ENCODE data around the gene KLF15. TPM values are rescaled to one million over a fixed set of nuclear protein-coding genes. Genes with fewer than 3 reads are reported as not detected.
A peak's percentile ranks its signal among the peaks of the same experiment; 100 is the strongest.

The KLF15 gene
- total and polyA plus RNA-seq, 2 of the 8 experiments (the other 6 are each of a cell fraction or from before 2014, with no cell fraction given), result 15.7 to 19.5 TPM

- Histone ChIP-seq H2AK5ac (ENCODE audit: low read depth, low read length) (no peak overlapping the region), H3K14ac (ENCODE audit: insufficient read length) (no peak overlapping the region), H4K5ac (ENCODE audit: insufficient read length, low read depth, low read length) (no peak overlapping the region), H4K20me1 (replicated peaks in 1 of 2; ENCODE audit: control insufficient read depth in 1 of 2, insufficient read depth in 2 of 2, low read length in 2 of 2) (no peaks in the 10 kb centered on the region), H3K56ac (replicated peaks; ENCODE audit: insufficient read length, low read depth, low read length) (no peak overlapping the region), H3K27me3 (replicated peaks in 1 of 4; ENCODE audit: control insufficient read depth in 3 of 4, extremely low read depth in 1 of 4, insufficient read depth in 3 of 4, low read length in 3 of 4) (no peaks in the 10 kb centered on the region), H2BK120ac (replicated peaks; ENCODE audit: low read depth, low read length) (no peak overlapping the region), H3K4me3 (ENCODE audit: extremely low read depth in 1 of 4, insufficient read depth in 2 of 4, low read depth in 3 of 4, low read length in 4 of 4) (no peak overlapping the region), H2AFZ (ENCODE audit: low read length) (no peak overlapping the region), H3K18ac (ENCODE audit: extremely low read depth, low read length) (peak overlapping the region; percentile 60; the same call in 1 of the 2 replicates), H3K9ac (replicated peaks in 1 of 4; ENCODE audit: extremely low read depth in 1 of 4, low read depth in 3 of 4, low read length in 3 of 4) (no peak overlapping the region), H2BK15ac (ENCODE audit: low read length) (peak overlapping the region; percentile 99), H3K4me2 (ENCODE audit: insufficient read depth in 1 of 2, low read depth in 2 of 2, low read length in 2 of 2) (no peak overlapping the region), H2BK12ac (ENCODE audit: low read depth, low read length) (peak overlapping the region; percentile 60; the same call in 1 of the 2 replicates), H3K23me2 (ENCODE audit: low read depth, low read length) (no peaks in the 10 kb centered on the region), H4K91ac (replicated peaks; ENCODE audit: insufficient read length, low read length) (no peak overlapping the region), H2BK20ac (ENCODE audit: low read length) (no peak overlapping the region), H3K23ac (ENCODE audit: insufficient read length) (no peak overlapping the region), H3K27ac (ENCODE audit: low read depth, low read length) (no peak overlapping the region), H3K79me1 (ENCODE audit: low read depth, low read length) (no peaks in the 10 kb centered on the region), H2BK5ac (ENCODE audit: low read depth, low read length) (no peak overlapping the region), H4K8ac (ENCODE audit: extremely low read depth, insufficient read depth, low read length) (no peak overlapping the region), H3K9me3 (ENCODE audit: insufficient read depth in 2 of 2, low read depth in 1 of 2, low read length in 1 of 2) (no peaks in the 10 kb centered on the region), H3K79me2 (ENCODE audit: control insufficient read depth in 1 of 2, insufficient read depth in 2 of 2, low read length in 2 of 2) (no peaks in the 10 kb centered on the region), H3K4ac (replicated peaks; ENCODE audit: insufficient read length, low read depth, low read length) (no peak overlapping the region), H3K4me1 (replicated peaks in 1 of 4; ENCODE audit: control insufficient read depth in 3 of 4, insufficient read depth in 4 of 4, low read length in 3 of 4) (peaks cover 0 to 17% (median 8%) of the 10 kb centered on the region in 4 experiments), H3K36me3 (ENCODE audit: control insufficient read depth in 2 of 4, insufficient read depth in 4 of 4, low read length in 3 of 4) (no peaks in the 10 kb centered on the region; a peak in 1 of 8 replicates)
- CTCF ChIA-PET (ENCODE audit: partially characterized antibody), result interaction anchor here (0.7 to 2.6 kb wide), 13 partner anchors 10 to 240 kb away, joined by 3 to 14 read pairs (median 4); no protein-coding TSS in a partner anchor
- peak; percentile 63 to 72 for TF ChIP-seq RAD21 (IDR thresholded peaks at IDR 0.05 in 1 of 2, conservative IDR thresholded peaks at IDR 0.05 in 1 of 2; ENCODE audit: low read depth in 2 of 2, low read length in 2 of 2)
- peak in 2 of 3 experiments; percentile 32 to 60; a peak in 3 of 4 replicates for TF ChIP-seq CTCF (IDR thresholded peaks at IDR 0.05; ENCODE audit: control extremely low read depth in 1 of 3, insufficient read depth in 1 of 3, low read depth in 1 of 3, low read length in 3 of 3)
- no peak for TF ChIP-seq KDM5A (IDR thresholded peaks at IDR 0.05; ENCODE audit: low read length)
- DNase-seq (ENCODE audit: low read depth in 1 of 2, low spot score in 2 of 2), result no peak
- WGBS, 2 experiments (ENCODE audit: extremely low coverage in 1 of 2, insufficient coverage in 1 of 2, insufficient read length in 1 of 2, insufficient replicate concordance in 2 of 2, low coverage in 1 of 2, low lambda C conversion rate in 2 of 2, missing lambda C conversion rate in 1 of 2), result 87% methylated on average over 11 of the region's 11 CpGs; no CpG with 5 or more reads in 1 of the 2 experiments
- FAIRE-seq, result no peak
- POLR2A ChIA-PET (ENCODE audit: partially characterized antibody), result interaction anchor here (0.6 to 1.9 kb wide), 2 partner anchors 8 to 27 kb away, joined by 3 to 8 read pairs; partner anchors contain the start of gene KLF15
Observed at GRCh38 chr3:126365351-126366277, 8.4 kb upstream of the KLF15 start.

Measured in H1 (cell line).